Activated T-cell treated with anti-CD3 and anti-CD28 coated beads for 4 hours (primary cell): ENCODE data around the gene BPIFB1.

ENCODE experiments used
- DNase-seq: peaks from one replicate; pipeline ENCODE4 v3.0.0-alpha.2; 2020

BPIFB1 gene

DNA sequence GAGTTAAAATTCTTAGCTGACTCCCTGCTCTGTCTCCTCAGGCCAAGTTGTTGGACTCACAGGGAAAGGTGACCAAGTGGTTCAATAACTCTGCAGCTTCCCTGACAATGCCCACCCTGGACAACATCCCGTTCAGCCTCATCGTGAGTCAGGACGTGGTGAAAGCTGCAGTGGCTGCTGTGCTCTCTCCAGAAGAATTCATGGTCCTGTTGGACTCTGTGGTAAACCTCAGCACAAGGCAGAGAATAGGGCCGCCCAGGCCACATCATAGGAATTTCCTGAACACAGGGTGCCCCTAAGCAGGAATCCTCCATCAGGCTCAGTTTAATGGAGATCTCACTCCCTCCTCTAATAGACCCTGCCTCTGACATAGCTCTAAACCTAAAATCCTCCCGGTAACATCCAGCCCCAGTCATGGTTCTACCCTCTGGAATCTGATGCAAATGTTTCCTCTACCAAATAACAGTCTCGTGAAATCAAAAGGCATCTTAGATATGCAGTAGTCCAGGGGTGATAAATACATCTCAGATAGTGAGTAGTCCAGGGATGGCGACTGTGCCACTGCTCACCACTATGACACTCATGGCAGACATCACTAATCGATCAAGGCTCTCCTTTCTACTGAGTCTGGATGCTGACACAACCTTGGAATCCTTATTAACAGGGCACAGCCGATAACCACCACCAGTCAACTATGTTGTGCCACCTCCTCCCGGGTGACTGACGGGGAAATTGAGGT, 18.3 kb downstream of the BPIFB1 start:
- DNase-seq, result no peak

DNA sequence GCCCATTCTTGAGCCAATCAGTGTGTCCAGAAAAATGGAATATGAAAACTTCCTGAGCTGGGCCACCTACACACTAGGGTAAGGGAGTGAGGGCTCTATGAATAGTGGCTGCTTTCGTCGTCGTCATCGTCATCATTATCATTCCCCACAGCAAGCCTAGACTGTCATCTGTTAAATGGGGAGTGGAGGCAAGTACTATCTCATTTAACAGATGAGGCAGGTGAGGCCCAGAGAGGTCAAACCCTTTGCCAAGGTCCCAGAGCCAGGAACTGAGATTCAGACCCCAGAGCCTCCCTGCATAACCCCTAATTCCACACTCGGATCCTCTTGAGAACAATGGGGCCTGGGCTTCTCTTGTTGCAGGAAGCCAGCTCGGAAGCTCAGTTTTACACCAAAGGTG, 20.6 kb downstream of the BPIFB1 start:
- DNase-seq, result no peak

DNA sequence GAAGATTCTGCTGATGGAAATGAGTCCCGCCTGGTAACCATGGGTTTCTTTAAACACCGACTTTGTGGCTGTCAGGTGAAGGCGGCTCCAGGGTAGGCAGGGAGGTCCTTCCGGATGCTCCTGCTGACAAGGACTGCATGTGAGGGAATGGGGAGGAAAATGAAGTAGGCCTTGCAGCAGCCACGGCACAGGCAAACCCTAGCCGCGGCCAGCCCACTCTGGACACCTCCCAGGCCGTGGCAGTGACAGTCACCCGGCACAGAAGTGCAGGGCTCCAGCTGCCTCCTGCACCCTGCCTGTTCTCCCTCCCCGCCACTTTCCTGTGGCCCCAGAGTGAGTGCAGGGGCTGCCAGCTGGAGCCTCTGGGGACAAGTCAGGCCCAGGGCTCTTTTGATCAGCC, 21.0 kb downstream of the BPIFB1 start:
- DNase-seq, result no peak

DNA sequence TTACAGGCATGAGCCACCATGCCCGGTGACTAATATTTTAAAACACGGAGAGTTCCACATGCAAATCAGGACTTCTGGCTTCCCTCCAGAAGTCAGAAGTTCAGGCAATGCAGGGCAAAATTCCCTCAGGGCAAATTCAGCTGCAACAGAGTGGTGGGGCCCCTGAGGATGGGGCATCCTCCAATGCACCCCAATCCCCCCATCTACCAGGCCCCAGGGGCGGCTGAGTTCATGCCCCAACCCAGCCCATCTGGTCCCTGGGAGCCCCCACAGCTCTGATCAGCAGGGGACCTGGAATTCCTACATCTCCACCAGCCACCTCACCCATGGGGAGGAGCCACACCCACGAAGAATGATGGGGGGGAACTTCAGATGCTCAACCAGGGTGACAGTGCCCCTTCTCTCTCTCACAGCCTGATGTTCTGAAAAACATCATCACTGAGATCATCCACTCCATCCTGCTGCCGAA, 22.6 kb downstream of the BPIFB1 start:
- no peak for DNase-seq

DNA sequence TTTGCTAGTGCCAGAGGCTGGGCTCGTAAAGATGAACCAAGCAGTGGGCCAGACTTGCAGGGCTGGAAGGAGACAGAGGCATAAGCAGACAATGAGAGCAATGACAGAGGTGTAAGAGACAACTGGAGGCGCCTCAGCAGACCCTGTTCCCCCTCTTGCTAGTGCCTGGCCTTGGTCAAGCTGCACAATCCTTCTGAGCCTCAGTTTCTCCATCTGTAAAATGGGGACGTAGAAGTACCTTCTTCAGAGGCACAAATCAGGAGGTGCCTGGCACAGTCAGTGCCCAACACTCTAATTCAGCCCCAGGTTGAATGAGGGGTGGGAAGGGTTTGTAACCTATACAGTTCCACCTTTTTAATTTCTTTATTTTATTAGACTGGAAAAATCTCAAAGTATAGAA, 23.2 kb downstream of the BPIFB1 start:
- DNase-seq, result no peak

DNA sequence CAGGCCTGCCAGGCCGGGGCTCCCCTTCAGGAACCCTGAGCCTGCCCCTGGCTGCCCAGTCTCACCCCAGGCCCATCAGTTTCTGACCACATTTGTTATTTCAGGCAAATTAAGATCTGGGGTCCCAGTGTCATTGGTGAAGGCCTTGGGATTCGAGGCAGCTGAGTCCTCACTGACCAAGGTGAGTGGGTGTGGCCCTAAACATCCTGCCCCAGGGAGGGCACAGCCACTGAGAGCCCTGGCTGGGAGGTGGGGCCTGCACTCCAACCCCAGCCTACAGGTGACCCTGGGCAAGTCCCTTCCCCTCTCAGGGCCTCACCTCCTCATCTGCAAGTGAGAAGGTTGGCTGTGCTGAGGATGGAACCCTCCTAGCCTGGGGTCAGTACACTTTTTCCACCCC, 23.8 kb downstream of the BPIFB1 start:
- DNase-seq, result no peak

DNA sequence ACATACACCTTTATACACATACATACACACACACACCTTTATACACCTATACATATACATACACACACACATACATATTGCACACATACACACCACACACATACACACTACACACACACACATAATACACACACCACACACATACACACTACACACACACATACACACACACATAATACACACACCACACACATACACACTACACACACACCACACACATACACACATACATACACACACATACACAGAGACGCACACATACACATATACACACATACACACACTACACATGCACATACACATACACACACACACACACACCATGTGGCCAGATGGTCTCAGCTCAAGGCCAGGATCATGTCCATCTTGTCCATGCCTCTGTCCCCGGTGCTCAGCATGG, 25.7 kb downstream of the BPIFB1 start:
- DNase-seq, result no peak

DNA sequence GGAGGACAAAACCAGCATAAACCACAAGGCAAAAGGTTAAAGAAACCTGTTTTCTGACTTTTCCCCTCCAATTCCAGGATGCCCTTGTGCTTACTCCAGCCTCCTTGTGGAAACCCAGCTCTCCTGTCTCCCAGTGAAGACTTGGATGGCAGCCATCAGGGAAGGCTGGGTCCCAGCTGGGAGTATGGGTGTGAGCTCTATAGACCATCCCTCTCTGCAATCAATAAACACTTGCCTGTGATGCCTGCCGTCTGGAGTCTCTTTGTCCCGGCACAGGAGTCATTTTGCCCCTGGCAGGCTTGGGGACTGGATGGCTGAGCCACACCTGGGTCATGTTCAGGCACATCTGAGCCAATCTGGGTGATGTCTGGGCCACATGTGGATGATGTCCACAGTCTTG, 26.6 kb downstream of the BPIFB1 start:
- no peak for DNase-seq

DNA sequence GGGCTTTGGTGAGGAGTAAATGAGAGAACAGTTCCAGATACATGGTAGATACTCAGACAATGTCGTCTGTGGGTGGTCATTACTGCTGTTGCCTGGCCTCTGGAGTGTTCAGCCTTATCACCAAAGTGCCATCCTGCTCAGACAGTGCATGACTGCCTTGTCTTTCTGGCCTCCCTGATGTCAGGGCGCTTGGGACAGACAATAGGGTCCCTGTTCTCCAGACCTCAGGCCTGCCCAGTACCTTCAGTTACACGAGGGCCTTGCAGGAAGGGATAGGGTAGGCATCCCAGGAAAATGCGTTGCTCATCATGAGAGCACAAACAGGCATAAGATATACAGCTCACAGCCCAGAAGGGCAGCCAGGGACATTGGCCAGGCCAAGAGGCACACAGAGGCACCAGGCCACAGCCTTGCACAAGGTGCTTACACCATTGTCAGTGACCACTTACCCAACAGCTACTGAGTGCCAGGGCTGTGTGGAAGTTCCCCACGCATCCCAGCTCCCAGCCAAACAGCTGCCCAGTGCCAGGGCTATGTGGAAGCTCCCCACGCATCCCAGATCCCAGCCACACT, 27.4 kb downstream of the BPIFB1 start:
- no peak for DNase-seq

DNA sequence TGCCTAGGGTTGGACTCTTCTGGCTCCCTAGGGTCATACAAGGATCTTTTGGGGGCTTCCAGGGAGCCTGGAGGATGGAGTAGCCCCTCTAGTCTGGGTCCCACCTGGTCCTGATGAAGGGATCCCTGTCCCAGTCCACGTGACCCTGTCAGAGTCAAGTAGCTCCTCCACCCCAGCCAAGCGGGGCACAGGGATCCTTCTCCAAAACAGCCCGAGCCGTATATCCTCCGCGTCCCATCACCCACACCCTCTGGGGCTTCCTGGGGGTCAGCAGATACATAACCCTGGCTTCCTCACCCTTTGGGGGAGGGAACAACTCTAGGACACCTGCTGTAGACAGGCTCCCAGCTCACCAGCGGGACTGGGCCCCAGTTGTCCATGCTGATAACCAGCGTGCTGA, 28.0 kb downstream of the BPIFB1 start:
- DNase-seq, result no peak

DNA sequence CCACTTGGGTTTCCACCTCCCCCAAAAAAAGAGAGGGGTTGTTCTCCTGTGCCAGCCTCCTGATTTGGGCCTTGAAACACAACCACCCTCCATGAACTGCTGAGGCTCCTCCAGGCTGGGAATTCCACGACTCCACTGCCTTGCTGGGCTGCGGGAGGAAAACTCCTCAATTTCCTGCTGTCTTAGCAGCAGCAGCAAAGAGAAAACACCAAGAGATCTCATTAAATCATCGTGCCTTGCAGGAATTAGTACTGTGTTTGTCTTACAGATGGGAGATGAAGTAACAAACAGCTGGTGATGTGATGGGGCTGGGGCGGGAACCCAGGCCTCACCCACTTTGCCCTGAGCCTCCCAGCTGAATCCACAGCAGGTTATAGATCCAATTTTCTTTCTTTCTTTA, 29.0 kb downstream of the BPIFB1 start:
- DNase-seq, result no peak

DNA sequence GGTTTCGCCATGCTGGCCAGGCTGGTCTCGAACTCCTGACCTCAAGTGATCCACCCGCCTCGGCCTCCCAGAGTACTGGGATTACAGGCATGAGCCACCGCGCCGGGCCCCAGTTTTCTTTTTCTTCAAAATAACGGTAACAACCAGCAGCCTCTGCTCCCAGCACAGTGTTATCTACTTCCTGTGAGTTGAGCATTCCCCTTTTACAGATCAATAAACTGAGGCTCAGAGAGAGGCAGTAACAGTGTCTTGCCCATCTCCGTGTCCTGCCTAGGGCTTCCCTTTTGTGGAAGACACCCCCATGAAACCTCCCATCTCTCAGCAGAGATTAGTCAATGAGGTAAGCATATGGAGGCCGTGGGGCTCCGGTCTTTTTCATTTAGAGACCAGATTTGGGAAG, 29.6 kb downstream of the BPIFB1 start:
- no peak for DNase-seq

DNA sequence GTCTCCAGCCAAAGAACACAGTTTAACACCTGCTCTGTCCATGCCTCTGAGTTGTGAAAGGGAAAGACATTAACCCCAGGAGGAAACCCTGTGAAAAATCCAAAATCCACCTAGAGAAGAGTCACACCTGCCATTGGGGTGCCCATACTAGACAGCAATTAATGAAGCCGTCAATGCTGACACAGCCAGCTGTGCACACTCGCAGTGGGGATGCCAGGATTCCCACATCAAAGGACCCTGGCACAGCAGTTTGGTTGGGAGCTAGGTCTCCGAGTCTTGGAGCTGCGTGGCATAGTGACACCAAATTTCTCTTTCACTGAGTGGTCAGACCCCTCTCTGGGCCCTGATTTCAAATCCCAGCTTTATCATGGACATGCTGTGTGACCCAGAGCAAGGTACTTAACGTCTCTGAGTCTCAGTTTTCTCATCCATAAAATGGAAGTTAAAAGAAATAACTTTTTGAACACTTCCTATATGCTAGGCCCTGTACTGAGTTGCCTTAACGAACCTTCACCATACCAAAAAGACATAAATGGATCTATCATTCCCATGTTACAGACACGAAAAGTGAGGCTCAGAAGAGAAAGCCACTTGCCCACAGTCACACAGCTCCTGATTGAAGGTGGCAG, 30.8 kb downstream of the BPIFB1 start:
- no peak for DNase-seq

DNA sequence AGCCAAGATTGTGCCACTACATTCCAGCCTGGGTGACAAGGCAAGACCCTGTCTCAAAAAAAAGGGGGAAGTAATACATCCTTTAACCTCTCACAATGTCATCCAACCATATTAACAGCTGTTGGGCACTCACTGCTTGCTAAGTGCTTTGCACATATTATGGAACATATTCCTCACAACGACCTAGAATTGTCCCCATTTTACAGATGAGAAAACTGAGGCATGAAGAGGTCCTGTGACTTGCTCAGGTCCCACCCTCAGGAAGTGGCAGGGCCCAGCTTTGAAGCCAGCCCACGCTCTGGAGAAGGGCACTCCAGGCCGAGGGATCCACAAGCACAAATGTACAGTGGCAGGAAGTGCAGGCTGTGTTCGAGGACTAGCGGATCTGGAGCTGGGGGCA, 33.3 kb downstream of the BPIFB1 start:
- DNase-seq, result no peak

DNA sequence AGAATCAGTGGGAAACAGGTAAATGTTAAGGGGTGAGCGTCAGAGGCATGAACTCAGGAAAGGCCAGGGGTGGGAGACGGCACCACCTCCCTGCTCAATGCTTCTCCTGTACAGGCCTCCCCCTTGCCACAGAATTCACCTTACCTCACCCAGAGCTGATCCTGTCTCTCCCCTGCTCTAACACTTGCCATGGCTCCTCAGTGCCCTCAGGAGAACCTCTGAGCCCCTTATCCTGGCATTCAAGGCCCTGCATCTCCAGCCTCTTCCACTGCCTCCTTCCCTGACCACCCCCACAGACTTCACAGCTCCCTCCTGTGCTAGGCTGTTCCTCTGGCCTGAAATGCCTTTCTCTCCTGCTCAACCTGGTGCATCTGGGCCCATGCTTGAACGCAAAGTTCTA, 33.9 kb downstream of the BPIFB1 start:
- DNase-seq, result no peak

DNA sequence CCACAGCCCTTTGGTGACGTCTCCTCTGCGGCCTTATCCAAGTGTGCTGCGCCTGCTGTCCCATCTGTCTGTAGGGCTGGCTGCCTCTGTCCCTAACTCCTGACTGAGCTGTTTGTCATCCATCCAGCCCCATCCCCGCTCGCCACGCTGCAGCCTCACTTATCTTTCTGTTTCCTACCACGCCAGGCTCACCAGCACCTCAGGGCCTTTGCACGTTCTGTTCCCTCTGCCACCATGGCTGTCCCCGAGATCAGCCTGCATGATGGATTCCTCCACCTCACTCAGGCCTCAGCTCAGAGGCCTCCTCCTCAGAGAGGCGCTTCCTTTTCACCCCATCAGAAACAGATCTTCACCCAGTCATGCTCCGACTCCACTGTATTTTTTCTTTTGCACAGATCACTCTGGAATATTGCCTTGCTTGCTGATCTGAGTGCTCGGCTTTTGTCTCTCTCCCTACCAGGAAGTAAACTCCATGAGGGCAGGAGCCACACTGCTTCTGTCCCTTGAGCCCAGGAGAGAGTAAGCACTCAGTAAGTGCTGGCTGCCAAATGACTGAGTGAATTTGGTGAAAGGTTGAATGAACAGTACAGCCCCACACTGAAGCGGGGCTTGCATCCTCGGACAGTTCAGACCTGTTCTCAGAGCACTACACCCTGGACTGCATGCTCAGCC, 34.5 kb downstream of the BPIFB1 start:
- DNase-seq, result no peak

DNA sequence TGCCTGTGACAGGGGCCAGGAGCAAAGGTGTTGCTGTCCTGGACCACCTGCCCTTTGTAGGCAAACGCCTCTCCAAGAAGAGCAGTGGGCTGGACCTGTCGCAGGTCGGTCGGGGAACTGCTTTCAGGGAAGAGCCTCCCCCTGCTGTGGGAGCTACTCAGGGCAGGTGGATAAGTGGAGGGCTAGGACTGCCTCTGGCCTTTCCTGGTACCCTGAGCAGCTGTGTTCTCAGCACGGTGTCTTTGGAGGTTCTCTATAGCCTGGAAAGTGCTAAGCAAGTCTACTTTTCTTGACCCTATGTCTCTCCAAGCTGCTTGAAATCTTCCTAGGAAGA, 35.0 kb downstream of the BPIFB1 start:
- DNase-seq, result no peak

DNA sequence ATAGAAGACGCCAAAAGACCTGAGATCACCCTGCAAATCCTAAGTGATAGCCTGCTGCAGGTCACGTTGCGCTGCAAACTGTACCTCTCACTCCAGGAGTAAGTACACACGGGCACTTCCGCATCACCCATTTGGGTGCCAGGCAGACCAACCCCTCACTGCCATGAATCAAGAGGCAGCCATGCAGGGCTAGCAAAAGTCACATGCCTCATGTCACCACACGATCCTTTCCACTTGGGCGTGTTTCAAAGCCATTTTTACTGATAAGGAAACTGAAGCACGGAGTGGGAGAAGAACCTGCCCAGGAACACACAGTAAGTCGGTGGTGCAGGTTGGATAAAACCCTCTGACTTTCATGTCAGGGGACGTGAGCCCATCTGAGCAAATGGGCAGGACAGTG, 37.0 kb downstream of the BPIFB1 start:
- DNase-seq, result no peak

DNA sequence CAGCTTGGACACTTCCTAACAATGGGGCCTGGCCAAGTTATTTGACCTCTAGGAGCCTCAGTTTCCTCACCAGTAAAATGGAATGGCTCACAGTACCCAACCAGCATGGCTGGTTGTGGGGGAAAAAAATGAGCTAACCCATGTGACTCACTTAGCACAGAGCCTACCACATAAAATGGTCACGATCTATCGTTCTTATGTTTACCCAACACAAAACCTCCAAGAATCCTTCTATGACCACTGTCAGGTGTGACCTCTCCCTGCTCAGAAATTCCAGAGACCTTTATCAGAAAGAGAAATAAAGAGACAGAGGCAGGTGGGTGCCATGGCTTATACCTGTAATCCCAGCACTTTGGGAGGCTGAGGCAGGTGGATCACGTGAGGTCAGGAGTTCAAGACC, 39.4 kb downstream of the BPIFB1 start:
- no peak for DNase-seq

DNA sequence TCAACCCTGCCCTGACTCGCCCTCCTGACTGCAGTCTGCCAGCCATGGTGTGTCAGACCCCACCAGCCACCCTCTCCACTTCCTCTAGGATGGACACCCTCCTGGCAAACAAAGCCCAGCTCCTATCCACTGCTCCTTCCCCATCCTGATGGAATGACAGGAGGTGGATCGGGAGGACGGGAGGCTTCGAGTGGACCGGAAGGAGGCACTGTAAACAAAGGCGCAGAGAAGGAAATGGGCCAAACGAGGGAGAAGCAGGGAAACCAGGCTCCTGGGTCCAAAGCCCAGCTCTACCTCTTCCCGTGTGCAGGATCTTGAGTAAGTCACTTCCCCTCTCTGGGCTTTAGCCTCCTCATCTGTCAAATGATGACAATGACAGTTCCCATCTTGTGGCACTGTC, 40.2 kb downstream of the BPIFB1 start:
- no peak for DNase-seq

DNA sequence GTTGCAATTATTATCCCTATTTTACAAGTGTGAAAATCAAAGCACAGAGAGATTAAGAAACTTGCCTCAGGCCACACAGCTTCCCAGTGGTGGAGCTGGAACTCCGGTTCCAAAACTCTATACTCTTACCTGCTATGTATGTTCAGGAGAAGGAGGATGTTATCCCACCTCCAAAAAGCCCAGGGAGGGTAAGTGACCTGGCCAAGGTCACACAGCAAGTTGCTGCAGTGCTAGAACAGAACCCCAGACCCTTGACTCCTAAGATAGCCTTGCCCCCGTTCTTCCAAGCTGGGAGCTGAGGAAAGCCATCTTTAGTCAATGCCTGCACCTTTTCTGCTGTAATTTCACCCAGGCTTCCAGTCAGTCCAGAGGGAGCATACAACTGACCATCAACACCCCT, 42.3 kb downstream of the BPIFB1 start:
- no peak for DNase-seq

DNA sequence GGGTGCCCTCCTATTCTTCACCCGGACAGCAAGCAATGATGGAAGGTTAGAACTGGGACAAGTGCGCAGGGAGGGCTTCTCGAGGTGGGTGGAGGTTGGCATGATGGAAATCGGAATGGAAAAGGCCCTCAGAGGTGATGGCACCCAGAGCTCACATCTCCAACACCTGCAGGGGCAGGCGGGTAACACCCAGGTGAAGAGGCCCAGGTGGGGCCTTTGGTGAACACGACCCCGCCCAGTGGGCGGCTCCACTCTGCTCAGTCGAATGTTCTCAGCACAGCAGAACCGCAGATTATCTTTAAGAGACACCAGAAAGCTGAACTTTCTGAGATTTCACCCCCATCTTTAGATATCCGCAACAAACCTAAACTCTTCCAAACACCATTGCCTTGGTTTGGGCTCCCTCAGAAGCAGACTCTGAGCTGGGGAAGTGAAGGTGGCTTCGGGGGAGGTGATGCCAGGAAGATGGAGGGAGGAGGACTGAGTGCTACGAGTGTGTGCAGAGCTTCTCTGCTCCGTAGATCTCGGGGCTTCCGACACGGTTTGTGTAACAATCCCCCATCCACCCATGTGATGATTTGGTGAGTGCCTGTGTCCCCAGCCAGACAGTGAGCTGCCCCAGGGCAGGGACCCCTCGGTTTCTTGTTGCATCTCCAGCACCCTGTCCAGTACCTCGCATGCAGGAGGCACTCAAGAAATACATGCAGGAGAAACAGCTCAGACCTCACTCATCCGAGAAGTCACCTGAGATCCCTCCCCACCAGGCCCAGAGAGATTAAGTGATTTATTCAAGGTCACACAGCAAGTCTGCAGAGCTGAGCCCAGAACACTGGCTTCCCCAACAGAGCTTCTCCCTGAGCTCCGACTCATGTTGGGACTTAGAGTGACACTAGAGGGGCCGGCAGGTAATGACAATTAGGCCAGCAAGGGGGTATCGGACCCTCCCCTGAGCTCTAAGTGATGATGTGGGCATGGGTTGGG, 45.4 kb downstream of the BPIFB1 start:
- DNase-seq, result no peak

DNA sequence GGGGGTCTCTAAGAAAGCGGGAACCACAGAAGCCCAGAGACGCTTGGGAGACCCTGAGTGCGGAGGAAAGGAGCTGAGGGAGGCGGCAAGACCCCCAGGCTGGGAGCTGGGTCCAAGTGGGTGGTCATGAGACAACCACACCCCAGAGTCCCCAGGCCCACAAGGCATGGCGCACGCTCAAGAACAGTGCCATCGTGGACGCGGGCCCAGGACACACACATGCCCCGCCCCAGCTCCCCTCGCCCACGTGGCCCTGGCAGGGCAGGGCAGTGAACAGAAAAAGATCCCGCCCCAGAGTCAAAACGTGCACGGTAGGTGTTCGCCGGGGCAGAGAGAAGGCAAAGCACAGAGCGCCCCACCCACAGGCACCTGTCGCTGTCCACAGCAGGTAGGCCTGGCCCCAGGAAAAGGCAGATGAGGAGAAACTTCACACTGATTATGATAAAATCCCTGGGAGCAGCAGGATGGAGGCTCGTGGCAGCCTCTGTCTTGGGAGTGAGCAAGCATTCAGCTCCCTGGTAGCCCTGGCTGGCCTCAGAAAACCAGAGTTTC, 50.0 kb downstream of the BPIFB1 start:
- DNase-seq, result no peak
